Measurements from ENCODE around the gene FLVCR2.
"Not testable (repeated sequence)": the region's sequence is repeated elsewhere in the genome, so short reads cannot be mapped to it uniquely, and the experiment has no call there.

The FLVCR2 gene

GRCh38 chr14:75597149-75597548 lies 18.7 kb downstream of the FLVCR2 start:
- no peak for DNase-seq

GRCh38 chr14:75600100-75600499 lies 21.7 kb downstream of the FLVCR2 start:
- DNase-seq, result not testable (repeated sequence)

- not testable (repeated sequence) for DNase-seq
These were observed 22.6 kb downstream of the FLVCR2 start for GRCh38 chr14:75601061-75601460.

- no peak for DNase-seq
These were observed 24.1 kb downstream of the FLVCR2 start for GRCh38 chr14:75602503-75602902.

- no peak for DNase-seq
These were observed 26.8 kb downstream of the FLVCR2 start for GRCh38 chr14:75604979-75605851.

- no peak for DNase-seq
These were observed 27.5 kb downstream of the FLVCR2 start for GRCh38 chr14:75605916-75606315.

GRCh38 chr14:75607044-75607443 lies 28.6 kb downstream of the FLVCR2 start:
- no peak for DNase-seq

- DNase-seq, result no peak
These were observed 29.6 kb downstream of the FLVCR2 start for GRCh38 chr14:75607842-75608640.

GRCh38 chr14:75609116-75609515 lies 30.7 kb downstream of the FLVCR2 start:
- no peak for DNase-seq

- DNase-seq, result no peak
These were observed 31.4 kb downstream of the FLVCR2 start for GRCh38 chr14:75609606-75610475.

- no peak for DNase-seq
These were observed 32.4 kb downstream of the FLVCR2 start for GRCh38 chr14:75610834-75611233.

GRCh38 chr14:75612157-75612556 lies 33.7 kb downstream of the FLVCR2 start:
- no peak for DNase-seq

GRCh38 chr14:75614179-75614578 lies 35.8 kb downstream of the FLVCR2 start:
- no peak for DNase-seq

GRCh38 chr14:75615200-75615599 lies 36.8 kb downstream of the FLVCR2 start:
- no peak for DNase-seq

GRCh38 chr14:75619548-75619947 lies 41.1 kb downstream of the FLVCR2 start:
- no peak for DNase-seq

GRCh38 chr14:75625034-75625433 lies 46.6 kb downstream of the FLVCR2 start:
- no peak for DNase-seq

GRCh38 chr14:75626396-75626795 lies 48.0 kb downstream of the FLVCR2 start:
- DNase-seq, result no peak

GRCh38 chr14:75626863-75627262 lies 48.4 kb downstream of the FLVCR2 start:
- DNase-seq, result no peak

GRCh38 chr14:75627406-75627805 lies 49.0 kb downstream of the FLVCR2 start:
- no peak for DNase-seq

GRCh38 chr14:75628816-75629215 lies 50.4 kb downstream of the FLVCR2 start:
- DNase-seq, result no peak

GRCh38 chr14:75630695-75631452 lies 52.5 kb downstream of the FLVCR2 start:
- no peak for DNase-seq

GRCh38 chr14:75631453-75631831 lies 53.0 kb downstream of the FLVCR2 start:
- no peak for DNase-seq

Data from activated CD4-positive, CD25-positive, alpha-beta regulatory T cell (primary cell).